GM12875 (cell line): ENCODE measurements around the gene MAPK8IP2.

Experiments used
- H3K4me3 ChIP-seq: one replicate; pipeline ENCODE4 v1.5.1; 2011; ENCODE audit warnings: low read depth, low read length, control low read depth
- CTCF ChIP-seq: IDR thresholded peaks from 2 replicates; pipeline ENCODE4 v1.5.1; 2011; ENCODE audit warnings: low read depth, mild to moderate bottlenecking, control low read depth, inconsistent platforms, low read length, moderate library complexity, borderline replicate concordance; ENCODE audit not compliant: insufficient read depth

MAPK8IP2 gene

GRCh38 chr22:50562523-50563412, 37.8 kb upstream of the MAPK8IP2 start, which contains the start of gene SYCE3:
SYCE3 (minus strand) TSS chr22:50562919; CDS start chr22:50556405, 6,514 bp downstream.
- H3K4me3 ChIP-seq = peak within 1 kb of the TSS; percentile 63
- peak; percentile 98 for TF ChIP-seq CTCF

GRCh38 chr22:50563413-50564160, 37.0 kb upstream of the MAPK8IP2 start:
- H3K4me3 ChIP-seq = peak overlapping the region; percentile 63
- TF ChIP-seq CTCF = no peak

GRCh38 chr22:50564289-50564688, 36.3 kb upstream of the MAPK8IP2 start:
- no peak overlapping the region for H3K4me3 ChIP-seq
- TF ChIP-seq CTCF = no peak

- no peak overlapping the region for H3K4me3 ChIP-seq
- TF ChIP-seq CTCF = no peak
These were observed 32.8 kb upstream of the MAPK8IP2 start for GRCh38 chr22:50567721-50568252.

GRCh38 chr22:50568626-50569025, 32.0 kb upstream of the MAPK8IP2 start:
- no peak overlapping the region for H3K4me3 ChIP-seq
- no peak for TF ChIP-seq CTCF

- no peak overlapping the region for H3K4me3 ChIP-seq
- TF ChIP-seq CTCF = no peak
These were observed 31.5 kb upstream of the MAPK8IP2 start for GRCh38 chr22:50569041-50569459.
